ENCODE data around the gene CERS5. TPM values are rescaled to one million over a fixed set of nuclear protein-coding genes. Genes with fewer than 3 reads are reported as not detected.

CERS5 gene
- total and polyA plus RNA-seq, 12 donors = 19.4 to 110 (median 37.0) TPM

- WGBS, 4 donors = 81 to 96% (median 91%) methylated on average over 5 of the region's 5 CpGs
- peak in 1 of 7 donors; percentile 15 for DNase-seq
These were observed 45.5 kb downstream of the CERS5 start for GRCh38 chr12:50121641-50122040.

GRCh38 chr12:50120953-50121352 is 46.2 kb downstream of the CERS5 start:
- H3K36me3 ChIP-seq (replicated peaks in 1 of 2) = peaks cover 0 to 29% of the 10 kb centered on the region in 2 donors
- WGBS, 4 donors = 91 to 100% (median 93%) methylated on average over 2 to 3 of the region's 3 CpGs

More at GRCh38 chr12:50121641-50122040, 45.5 kb downstream of the CERS5 start:
- H3K4me3 ChIP-seq = no peak overlapping the region
- H3K27ac ChIP-seq = no peak overlapping the region
- peaks cover 5 to 16% of the 10 kb centered on the region in 2 donors for H3K4me1 ChIP-seq (replicated peaks in 1 of 2)
- no peak for TF ChIP-seq POLR2A (IDR thresholded peaks at IDR 0.05)
- TF ChIP-seq, protein P1, sequence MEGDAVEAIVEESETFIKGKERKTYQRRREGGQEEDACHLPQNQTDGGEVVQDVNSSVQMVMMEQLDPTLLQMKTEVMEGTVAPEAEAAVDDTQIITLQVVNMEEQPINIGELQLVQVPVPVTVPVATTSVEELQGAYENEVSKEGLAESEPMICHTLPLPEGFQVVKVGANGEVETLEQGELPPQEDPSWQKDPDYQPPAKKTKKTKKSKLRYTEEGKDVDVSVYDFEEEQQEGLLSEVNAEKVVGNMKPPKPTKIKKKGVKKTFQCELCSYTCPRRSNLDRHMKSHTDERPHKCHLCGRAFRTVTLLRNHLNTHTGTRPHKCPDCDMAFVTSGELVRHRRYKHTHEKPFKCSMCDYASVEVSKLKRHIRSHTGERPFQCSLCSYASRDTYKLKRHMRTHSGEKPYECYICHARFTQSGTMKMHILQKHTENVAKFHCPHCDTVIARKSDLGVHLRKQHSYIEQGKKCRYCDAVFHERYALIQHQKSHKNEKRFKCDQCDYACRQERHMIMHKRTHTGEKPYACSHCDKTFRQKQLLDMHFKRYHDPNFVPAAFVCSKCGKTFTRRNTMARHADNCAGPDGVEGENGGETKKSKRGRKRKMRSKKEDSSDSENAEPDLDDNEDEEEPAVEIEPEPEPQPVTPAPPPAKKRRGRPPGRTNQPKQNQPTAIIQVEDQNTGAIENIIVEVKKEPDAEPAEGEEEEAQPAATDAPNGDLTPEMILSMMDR (IDR thresholded peaks at IDR 0.05) = no peak
- no peaks in the 10 kb centered on the region for H3K27me3 ChIP-seq
- H3K9me3 ChIP-seq (replicated peaks in 1 of 3) = no peaks in the 10 kb centered on the region
- intact Hi-C loops (cut with DNase I) = no loop called here
- H3K36me3 ChIP-seq (replicated peaks in 1 of 2) = peaks cover 0 to 26% of the 10 kb centered on the region in 2 donors

DNA sequence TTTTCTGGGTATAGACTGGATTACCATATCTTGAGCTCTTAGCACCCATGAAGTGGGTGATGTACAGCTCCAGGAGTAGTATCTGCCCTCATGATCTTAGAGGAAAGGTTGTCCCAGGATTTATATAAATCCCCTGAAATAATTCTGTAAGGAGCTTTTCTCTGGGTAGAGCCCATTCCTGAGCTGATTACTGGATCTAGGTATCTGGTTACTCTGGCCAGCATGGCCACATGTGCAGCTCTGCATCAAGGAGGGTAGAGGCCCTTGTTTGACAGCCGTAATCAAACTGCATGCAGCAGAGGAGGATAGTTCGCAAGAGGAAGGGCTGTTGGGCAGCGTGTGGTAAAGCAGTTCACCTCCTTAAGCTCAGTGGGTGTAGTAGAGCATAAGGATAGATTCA is 46.6 kb downstream of the CERS5 start:
- Histone ChIP-seq H3K27ac (no peak overlapping the region), H3K36me3 (replicated peaks in 1 of 2) (peaks cover 0 to 33% of the 10 kb centered on the region in 2 donors), H3K9me3 (replicated peaks in 1 of 3) (no peaks in the 10 kb centered on the region), H3K27me3 (no peaks in the 10 kb centered on the region), H3K4me3 (no peak overlapping the region), H3K4me1 (replicated peaks in 1 of 2) (peaks cover 5 to 23% of the 10 kb centered on the region in 2 donors)
- WGBS, 4 donors = 90 to 95% (median 93%) methylated on average over 3 of the region's 3 CpGs
- DNase-seq = peak in 1 of 7 donors; percentile 11
- TF ChIP-seq, protein P1 (IDR thresholded peaks at IDR 0.05) = no peak
- no peak for TF ChIP-seq POLR2A (IDR thresholded peaks at IDR 0.05)
- intact Hi-C loops (cut with DNase I) = no loop called here

More at GRCh38 chr12:50120953-50121352, 46.2 kb downstream of the CERS5 start:
- peaks cover 5 to 23% of the 10 kb centered on the region in 2 donors for H3K4me1 ChIP-seq (replicated peaks in 1 of 2)
- intact Hi-C loops (cut with DNase I) = no loop called here
- no peaks in the 10 kb centered on the region for H3K27me3 ChIP-seq
- peak in 1 of 7 donors; percentile 40 for DNase-seq
- no peak overlapping the region for H3K27ac ChIP-seq
- TF ChIP-seq, protein P1 (IDR thresholded peaks at IDR 0.05) = no peak
- no peak for TF ChIP-seq POLR2A (IDR thresholded peaks at IDR 0.05)
- H3K4me3 ChIP-seq = no peak overlapping the region
- no peaks in the 10 kb centered on the region for H3K9me3 ChIP-seq (replicated peaks in 1 of 3)

- 94 to 100% (median 98%) methylated on average over 2 of the region's 2 CpGs for WGBS, 4 donors
- no peak for DNase-seq
- Histone ChIP-seq H3K36me3 (replicated peaks in 1 of 2) (peaks cover 0 to 36% of the 10 kb centered on the region in 2 donors), H3K27me3 (no peaks in the 10 kb centered on the region), H3K9me3 (replicated peaks in 1 of 3) (no peaks in the 10 kb centered on the region), H3K27ac (no peak overlapping the region), H3K4me3 (no peak overlapping the region), H3K4me1 (replicated peaks in 1 of 2) (peaks cover 0 to 21% of the 10 kb centered on the region in 2 donors)
- TF ChIP-seq, protein P1 (IDR thresholded peaks at IDR 0.05) = no peak
- TF ChIP-seq POLR2A (IDR thresholded peaks at IDR 0.05) = no peak
- intact Hi-C loops (cut with DNase I) = no loop called here
These were observed 47.8 kb downstream of the CERS5 start for GRCh38 chr12:50119387-50119786.
